GM12872 (cell line): ENCODE results near the gene NOD2.
A peak's percentile ranks its signal among the peaks of the same experiment; 100 is the strongest.

Source experiments
- CTCF ChIP-seq: IDR thresholded peaks from 3 replicates; pipeline ENCODE4 v1.5.1; 2011; ENCODE audit warnings: low read depth, mild to moderate bottlenecking, low read length, moderate library complexity; ENCODE audit not compliant: insufficient read depth

Gene NOD2

DNA sequence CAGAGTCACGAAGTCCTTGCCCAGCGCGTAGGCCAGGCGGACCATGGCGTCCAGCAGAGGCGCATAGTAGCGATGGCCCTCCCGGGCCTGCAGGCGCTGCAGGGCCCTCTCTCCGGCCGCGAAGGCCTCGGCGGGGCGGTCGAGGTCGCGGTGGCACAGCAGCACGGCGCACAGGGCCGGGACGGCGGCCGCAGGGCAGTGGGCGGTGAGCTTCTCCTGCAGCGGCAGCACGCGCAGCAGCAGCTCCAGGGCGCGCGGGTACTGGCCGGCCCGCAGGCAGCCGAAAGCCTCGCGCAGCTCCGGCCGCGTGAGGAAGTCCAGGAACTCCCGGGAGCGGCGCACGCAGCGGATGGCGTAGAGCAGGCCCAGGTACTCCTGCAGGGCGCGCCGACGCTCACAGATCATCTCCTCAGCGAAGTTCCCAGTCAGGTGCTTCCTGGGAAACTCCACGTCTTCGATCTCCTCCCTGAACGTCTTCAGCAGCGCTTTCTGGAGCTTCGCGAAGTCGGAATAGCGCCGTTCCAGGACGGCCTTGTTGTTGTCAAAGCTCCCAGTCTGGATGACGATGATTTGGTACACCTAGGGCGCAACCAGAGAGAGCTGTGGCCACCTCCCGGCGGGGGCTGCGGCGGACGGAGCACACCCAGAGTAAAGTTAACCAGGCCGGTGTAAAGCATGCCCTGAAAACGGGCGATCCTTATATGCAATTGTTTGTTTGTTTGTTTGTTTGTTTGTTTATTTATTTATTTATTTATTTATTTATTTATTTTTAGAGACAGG lies 19.7 kb upstream of the NOD2 start:
- TF ChIP-seq CTCF = no peak

- no peak for TF ChIP-seq CTCF
These were observed 18.6 kb upstream of the NOD2 start for GRCh38 chr16:50674831-50675230.

GRCh38 chr16:50675686-50676610 lies 17.5 kb upstream of the NOD2 start:
- TF ChIP-seq CTCF = no peak

GRCh38 chr16:50676684-50677225 lies 16.7 kb upstream of the NOD2 start:
- TF ChIP-seq CTCF = no peak

DNA sequence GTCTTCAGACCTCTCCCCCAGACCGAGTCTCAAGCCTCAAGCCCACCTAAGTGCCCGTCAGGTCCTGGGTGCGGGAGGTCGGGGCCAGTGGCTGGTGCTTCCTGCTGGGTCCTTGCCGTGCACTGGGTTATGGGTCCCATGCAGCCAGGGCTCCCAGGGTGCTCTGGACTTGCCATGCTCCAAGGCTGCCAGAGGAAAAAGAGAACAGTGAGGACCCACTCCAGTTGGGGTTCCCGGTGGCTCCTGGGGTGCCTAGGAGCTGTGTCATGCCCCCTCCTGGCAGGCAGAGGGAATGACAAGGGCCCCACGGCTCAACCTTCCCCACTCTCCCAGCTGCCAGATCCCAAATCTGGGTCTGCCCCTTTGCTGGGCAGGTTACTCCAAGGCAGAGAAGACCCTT lies 16.1 kb upstream of the NOD2 start:
- TF ChIP-seq CTCF = peak; percentile 77

DNA sequence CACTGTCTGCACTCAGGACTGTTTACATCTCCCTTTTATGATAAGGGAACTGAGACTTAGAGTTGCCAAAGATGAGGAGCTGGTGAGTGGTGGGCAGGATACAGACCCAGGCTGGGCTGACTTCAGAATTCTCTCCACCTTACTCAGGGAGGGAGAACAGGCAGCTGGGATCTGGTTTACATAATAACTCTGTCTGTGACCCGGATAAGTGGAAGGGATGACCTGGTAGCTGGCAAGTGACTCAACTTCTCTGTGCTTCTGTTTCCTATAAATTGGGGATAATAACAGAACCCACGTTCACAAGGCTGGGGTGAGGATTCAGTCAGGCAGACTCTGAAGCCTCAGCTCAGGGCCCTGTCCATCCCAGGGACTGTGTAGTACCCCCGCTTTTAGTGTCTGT lies 14.9 kb upstream of the NOD2 start:
- TF ChIP-seq CTCF = no peak

- TF ChIP-seq CTCF = no peak
These were observed 14.1 kb upstream of the NOD2 start for GRCh38 chr16:50679266-50679665.
